ENCODE measurements around the gene FCRL6. TPM values are rescaled to one million over a fixed set of nuclear protein-coding genes. Genes with fewer than 3 reads are reported as not detected.
A peak's percentile ranks its signal among the peaks of the same experiment; 100 is the strongest.

The FCRL6 gene
- total RNA-seq, 2 donors from 2014 or later = 0.29 to 0.42 TPM

- peak; percentile 96 for DNase-seq (ENCODE audit: low spot score)
- intact Hi-C loops (cut with DNase I) = no loop called here
These were observed 52.6 kb downstream of the FCRL6 start for GRCh38 chr1:159854693-159855192.

- intact Hi-C loops (cut with DNase I) = no loop called here
- DNase-seq (ENCODE audit: low spot score) = no peak
These were observed 53.5 kb downstream of the FCRL6 start for GRCh38 chr1:159855709-159856108.

- intact Hi-C loops (cut with DNase I) = no loop called here
These were observed 54.4 kb downstream of the FCRL6 start for GRCh38 chr1:159856576-159856975.

GRCh38 chr1:159857889-159858288, 55.7 kb downstream of the FCRL6 start:
- intact Hi-C loops (cut with DNase I) = no loop called here
- peak; percentile 47 for DNase-seq (ENCODE audit: low spot score)

More at GRCh38 chr1:159856576-159856975, 54.4 kb downstream of the FCRL6 start:
- no peak for DNase-seq (ENCODE audit: low spot score)

GRCh38 chr1:159859767-159860322, 57.7 kb downstream of the FCRL6 start:
- peak; percentile 57 for DNase-seq (ENCODE audit: low spot score)
- intact Hi-C loops (cut with DNase I) = no loop called here

- DNase-seq (ENCODE audit: low spot score) = peak; percentile 28
- intact Hi-C loops (cut with DNase I) = no loop called here
These were observed 58.3 kb downstream of the FCRL6 start for GRCh38 chr1:159860456-159860855.

- DNase-seq (ENCODE audit: low spot score) = no peak
These were observed 59.1 kb downstream of the FCRL6 start for GRCh38 chr1:159861218-159861617.

GRCh38 chr1:159862031-159862430, 59.9 kb downstream of the FCRL6 start:
- no peak for DNase-seq (ENCODE audit: low spot score)
- intact Hi-C loops (cut with DNase I) = no loop called here

More at GRCh38 chr1:159861218-159861617, 59.1 kb downstream of the FCRL6 start:
- intact Hi-C loops (cut with DNase I) = no loop called here

- intact Hi-C loops (cut with DNase I) = no loop called here
- no peak for DNase-seq (ENCODE audit: low spot score)
These were observed 60.4 kb downstream of the FCRL6 start, which contains the start of gene VSIG8 for GRCh38 chr1:159862557-159862956. Gene VSIG8 (minus strand): TSS chr1:159862657. CDS start chr1:159862521, 136 bp downstream.

GRCh38 chr1:159864262-159864661, 62.1 kb downstream of the FCRL6 start:
- no peak for DNase-seq (ENCODE audit: low spot score)
- intact Hi-C loops (cut with DNase I) = no loop called here

Other genes with a start within 250 kb of the FCRL6 start
- gene APCS, start 214.5 kb upstream of the FCRL6 start, total RNA-seq = not detected
- gene CRP, start 87.8 kb upstream of the FCRL6 start, total RNA-seq = under 1 TPM; 0.33 to 0.65 TPM
- gene DUSP23, start 21.4 kb upstream of the FCRL6 start, total RNA-seq = 10 to 100 TPM; 36.0 to 36.9 TPM
- gene SLAMF8, start 24.5 kb downstream of the FCRL6 start, total RNA-seq = 10 to 100 TPM in 1 of 2 donors, 1 to 10 TPM in 1; 4.8 to 10.5 TPM
- under 1 TPM in 1 of 2 donors, not detected in 1; 0.19 TPM for gene VSIG8, start 60.3 kb downstream of the FCRL6 start, total RNA-seq
- 1 to 10 TPM; 1.2 to 2.2 TPM for gene CFAP45, start 97.8 kb downstream of the FCRL6 start, total RNA-seq
- gene TAGLN2, start 123.1 kb downstream of the FCRL6 start, total RNA-seq = 100 to 1,000 TPM; 237 to 244 TPM
- under 1 TPM; 0.10 to 0.42 TPM for gene IGSF9, start 143.3 kb downstream of the FCRL6 start, total RNA-seq
- gene SLAMF9, start 151.9 kb downstream of the FCRL6 start, total RNA-seq = under 1 TPM in 1 of 2 donors, not detected in 1; 0.38 TPM
- 1 to 10 TPM; 5.5 to 6.3 TPM for gene PIGM, start 229.6 kb downstream of the FCRL6 start, total RNA-seq

Measured in posterior vena cava (tissue), 2 donors.